Dedifferentiated amniotic fluid mesenchymal stem cell (primary cell): ENCODE measurements around the gene PIEZO1.

Experiments used
- DNase-seq: peaks from one replicate; pipeline ENCODE4 v3.0.0-alpha.2; 2016; ENCODE audit errors: extremely low spot score

The PIEZO1 gene

DNA sequence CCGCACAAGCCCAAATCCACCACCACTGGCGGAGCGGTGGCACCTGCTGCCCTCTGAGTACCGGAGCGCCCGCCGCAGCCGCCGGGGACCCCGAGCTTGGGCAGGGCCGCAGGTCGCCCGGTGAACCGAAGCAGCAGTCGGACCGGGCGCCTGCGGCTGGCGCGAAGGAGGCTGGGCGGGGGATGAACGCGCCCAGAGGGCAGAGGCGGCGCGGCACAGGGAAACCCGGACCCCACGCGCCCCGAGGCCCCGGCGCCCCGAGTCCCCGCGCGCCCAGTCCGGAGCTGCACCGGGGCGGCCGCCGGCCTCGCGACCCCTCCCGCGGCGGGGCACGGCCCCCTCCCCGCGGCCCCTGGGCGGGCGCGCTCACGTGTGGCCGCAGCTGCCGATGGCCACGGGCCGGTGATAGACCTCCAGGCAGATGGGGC lies 79.2 kb downstream of the PIEZO1 start:
- DNase-seq = no peak

DNA sequence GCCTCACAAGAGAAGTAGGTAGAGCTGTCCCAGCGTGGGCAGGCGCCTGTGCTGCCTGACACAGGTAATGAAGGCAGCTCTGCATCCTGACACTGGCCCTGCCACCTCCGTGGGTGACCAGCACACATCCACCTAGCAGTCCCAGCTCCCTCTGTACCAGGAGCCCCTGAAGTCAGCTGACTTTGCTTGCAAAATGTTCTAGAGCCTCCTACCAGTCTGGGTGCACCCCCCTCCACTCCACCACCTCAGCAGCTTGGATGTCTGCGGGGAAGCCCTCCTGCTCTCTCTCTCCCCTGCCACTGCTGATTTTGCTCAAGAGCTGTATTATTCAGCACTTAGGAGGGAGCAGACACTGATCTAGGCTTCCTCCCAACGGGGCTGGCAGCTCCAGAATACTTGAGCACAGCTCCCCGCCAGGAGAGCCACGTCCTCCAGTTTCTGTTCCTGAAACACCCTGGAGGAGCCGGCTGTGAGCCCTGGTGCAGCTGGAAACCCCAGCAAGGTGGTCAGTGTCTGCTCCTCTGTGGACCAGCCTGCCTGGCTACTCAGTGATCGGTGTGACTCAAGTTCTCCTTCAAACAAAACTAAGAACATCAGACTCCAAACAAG lies 79.8 kb downstream of the PIEZO1 start:
- no peak for DNase-seq

DNA sequence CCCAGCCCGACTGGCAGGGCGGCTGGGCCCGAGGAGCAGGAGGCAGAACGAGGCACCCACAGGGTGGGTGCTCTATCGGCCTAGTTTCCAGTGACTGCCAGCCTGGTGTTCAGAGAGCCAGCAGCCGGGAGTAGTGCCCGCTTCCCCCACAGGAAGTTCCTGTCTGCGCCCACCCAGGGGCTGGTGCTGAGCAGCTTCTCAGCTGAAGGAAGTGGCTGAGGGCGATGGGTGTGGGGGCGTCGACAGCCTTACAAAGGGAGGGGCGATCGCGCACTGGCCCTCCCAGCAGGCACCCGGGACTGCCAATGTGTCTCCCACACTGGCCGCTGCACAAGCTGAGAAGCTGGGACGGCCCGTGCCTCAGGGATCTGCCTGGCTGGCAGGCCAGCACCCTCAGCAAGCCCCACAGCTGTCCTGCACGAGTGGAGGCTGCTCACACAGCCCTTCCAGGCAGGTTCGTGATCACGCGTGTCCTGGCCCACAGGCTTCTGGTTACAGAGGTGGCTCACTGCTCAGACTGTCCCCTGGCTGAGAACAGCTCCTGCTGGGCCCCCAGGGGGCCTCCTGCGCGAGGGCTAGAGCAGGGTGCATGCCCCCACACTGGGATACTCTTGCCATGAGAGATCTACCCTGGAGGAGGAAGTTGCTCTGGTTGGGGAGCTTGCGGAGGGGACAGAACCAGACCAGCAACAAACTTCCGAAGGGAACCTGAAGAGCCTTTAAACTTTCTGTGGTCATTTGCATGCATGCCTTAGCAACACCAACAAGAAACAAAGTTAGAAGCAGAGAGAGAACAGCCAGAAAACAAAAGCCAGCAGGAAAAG lies 81.3 kb downstream of the PIEZO1 start:
- no peak for DNase-seq

DNA sequence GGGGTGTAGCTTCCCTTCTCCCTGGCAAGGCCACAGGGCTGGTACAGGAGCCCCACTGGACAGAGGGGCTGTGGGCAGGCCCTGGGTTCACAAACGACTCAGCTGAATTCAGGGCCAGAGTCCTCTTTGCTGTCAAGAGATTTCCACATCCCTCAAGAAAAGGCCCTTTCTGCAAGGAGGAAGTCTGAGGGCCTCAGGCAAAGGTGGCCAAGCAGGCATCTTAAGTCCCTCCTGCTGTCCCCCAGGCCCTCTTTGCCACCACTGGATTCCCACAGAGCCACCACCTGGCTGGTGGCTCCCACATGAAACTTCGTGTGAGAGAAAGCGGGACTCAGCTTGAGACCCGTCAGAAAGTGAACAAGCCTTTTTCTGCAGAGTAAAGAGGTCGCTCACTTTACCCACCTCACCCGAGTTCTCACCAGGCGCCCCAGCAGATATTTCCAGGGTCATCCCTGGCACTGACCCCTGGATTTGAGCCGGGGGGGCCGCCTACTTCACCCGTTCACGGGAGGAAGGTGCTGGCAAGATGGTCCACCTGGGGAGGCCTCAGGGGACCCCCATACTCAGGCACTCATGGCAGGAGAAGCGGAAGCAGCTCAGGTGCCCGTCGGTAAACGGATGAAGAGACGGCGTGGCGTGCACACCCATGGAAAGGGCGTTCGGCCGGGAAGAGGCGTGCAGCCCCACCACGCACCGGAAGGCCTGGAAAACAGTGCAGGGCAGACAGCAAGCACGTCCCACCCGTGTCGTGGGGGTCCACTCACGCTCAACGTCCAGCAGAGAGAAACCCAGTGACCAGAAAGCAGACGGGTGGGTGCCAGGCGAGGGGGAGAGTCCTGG lies 82.4 kb downstream of the PIEZO1 start:
- DNase-seq = no peak

DNA sequence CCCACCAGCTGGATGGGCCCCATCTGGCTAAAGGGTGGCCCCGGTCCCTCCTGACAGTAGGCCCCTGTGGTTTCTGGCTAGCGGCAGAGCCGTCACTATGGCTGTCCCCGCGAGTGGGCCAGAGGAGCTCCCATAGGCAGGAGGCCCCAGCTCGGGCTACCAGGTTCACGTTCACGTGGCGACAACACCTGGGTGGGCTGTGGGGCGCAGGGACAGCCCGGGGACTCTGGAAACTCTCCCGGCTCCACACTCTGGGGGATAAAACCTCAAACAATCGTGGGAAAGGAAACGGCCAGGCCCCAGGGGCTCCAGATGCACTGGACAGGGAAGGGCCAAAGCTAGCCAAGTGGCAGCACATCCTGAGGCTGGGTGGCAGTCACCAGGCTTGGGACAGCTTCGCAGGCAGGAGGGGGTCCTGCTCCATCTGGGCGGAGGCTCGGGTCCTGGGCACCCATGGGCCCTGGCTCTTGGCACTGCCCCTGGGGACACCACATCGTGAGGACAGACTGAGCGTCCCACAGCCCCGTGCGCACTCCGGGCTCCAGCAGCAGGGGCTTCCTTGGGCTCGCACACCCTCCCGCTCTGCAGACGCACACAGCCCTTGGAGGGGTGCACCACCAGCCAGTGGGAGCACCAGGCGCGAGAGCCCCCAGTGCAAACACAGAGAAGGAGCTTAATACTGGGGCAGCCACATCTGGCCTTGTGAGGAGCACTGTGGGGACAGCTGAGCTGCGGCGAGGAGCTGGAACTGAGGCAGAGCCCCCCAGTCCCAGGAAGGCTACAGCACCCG lies 83.2 kb downstream of the PIEZO1 start:
- no peak for DNase-seq

DNA sequence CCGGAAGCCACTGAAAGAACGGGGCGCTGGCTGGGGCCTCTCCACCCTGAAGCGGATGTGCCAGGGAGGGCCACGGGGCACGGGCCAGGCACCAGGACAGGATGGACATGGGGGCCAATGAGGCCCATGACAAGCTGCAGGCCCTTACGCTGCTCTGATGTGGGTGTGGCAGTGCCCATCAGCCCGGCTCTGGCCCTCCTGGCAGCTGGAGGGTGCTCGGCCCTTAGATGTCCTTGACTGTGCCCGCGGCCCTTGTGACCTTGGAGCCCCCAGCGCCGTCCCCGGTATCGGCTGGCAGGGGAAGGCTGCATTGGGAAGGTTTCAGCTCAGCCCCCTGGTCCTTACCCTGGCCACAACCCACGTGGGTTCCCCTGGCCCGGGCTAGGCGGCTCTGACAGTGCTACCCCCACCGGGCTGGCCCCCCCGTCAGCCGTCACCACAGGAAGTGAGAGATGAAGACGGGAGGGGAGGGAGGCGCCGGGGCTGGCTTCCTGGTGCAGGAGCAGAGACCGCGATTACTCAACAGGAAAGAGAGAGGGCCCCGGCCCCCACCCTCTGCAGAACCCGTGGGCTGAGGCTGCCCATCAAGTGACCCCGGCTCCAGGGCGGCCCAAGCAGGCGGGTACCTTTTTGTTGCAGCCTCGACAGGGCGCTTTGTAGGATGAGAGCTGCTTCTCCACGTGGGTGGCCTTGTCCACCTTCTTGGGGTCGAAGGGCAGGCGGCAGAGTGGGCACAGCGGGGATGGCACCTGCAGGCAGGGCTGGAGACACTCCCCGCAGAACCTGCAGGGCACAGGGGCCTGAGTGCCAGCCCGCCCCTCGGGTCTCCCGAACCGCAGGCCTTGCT lies 84.2 kb downstream of the PIEZO1 start:
- peak; percentile 34 for DNase-seq

DNA sequence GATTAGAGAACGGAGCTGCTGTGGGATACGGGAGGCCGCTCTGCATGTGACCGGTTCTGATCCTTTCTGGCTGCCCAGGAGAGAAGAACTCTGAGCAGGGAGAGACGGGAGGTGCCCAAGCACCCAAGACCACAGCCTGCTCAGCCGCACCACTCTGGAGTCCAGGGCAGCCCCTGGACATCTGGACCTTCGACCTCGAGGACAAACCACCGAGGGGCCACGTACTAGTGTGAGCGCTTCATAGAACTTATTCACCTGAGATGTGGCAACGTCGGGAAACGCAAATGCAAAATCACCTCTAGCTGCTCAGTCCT lies 84.7 kb downstream of the PIEZO1 start:
- no peak for DNase-seq

DNA sequence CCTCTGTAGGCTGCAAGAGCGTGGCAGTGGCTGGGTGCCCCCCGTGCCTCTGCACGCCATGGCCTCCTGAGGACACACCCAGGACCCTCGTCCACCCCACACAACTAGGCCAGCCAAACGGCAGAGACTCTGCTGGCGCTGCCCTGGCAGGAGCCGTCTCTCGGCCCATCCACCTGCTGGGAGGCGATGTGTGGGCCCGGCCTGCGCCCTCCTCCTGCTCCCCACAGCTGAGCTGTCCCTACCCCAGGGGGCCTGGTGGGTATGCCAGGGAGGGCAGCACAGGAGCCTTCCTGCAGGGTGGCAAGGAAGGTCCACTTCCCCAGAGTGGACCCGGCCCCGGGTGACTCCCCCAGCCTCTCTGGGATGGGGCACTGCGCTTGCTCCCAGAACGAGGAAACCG lies 85.8 kb downstream of the PIEZO1 start:
- no peak for DNase-seq

DNA sequence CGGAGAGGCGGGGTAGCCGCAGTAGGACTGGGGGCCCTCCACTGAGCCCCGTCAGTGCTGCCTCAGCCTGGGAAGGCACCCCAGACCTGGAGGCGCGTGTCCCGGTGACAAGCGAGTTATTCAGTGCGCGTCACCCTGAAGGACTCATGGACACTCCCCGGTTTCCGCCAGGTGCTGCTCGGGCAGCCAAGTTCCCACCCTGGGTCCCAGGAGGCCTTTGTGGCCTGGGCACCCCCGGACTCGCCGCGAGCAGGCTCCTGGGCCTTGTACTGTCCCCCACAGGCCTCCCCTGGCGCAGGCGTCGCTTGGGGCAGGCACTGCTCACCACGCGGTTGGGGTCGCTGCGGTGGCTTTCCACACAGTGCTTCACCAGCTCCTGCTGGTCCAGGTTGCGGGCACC lies 86.4 kb downstream of the PIEZO1 start:
- DNase-seq = no peak

DNA sequence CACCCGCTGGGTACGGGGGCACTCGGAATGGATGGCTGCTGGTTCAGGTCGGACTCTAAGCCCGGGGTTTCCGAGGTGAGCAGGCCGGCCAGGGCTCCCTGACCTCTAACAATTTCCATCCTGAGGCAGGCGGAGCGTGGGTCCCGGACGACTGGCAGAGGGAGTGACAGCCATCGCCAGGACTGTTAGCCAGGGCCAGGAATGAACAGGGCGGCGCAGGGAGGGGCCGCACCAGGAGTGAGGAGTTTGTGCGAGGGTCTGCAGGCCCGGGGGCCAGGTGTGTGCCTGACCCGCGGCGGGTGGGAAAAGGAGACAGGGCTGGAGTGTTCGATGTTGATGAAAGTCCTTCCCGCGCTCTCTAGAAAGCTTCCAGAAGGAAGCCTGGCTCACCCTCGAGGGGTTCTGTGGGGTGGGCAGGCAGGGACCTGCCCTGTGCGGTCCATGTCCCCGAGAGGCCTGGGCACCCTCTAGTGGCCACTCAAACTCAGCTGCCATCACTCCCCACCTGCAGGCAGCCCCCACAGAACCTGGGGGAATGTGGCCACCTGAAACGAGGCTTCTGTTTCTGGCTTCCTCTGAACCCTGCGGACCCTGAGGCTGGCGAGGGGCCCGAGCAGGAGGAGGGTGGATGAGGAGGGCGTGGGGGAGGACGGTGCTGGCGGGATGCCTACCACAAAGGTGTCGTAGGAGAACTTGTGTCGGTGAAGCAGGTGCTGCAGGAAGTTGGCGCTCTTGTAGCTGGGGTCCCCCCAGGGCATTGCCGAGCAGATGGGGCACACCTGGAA lies 87.0 kb downstream of the PIEZO1 start:
- no peak for DNase-seq

DNA sequence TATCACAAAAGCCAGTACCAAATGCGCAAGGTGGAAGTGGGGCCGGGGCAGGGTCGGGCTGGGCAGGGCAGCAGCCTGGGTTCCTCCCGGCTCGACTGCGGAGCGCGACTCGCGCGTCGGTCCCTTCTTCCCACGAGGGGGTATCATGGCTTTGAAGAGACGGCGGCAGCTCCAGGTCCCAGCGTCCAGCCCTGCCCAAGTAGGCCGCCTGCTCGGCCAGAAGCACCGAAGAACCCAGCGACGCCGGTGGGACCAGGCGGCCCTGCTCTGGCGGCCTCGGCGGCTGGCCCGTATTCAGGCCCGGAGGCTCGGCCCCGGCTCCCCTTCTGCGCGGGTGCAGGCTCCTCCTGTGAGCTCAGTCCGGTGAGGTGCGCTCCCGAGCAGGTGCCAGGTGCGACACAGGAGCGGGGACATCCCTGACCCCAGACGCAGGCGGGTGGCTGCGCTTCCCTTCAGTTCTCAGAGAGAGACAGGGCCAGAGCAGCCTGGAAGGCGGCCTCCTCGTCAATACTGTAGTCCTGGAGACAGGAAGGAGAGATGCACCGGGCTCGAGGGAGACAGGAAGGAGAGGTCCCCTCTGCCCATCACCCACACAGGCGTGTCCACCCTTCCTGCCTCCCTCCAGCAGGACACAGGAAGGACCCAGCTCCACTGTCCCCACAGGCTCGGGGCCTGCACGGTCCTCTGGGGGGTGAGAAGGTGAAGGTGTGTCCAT lies 87.7 kb downstream of the PIEZO1 start:
- DNase-seq = no peak

DNA sequence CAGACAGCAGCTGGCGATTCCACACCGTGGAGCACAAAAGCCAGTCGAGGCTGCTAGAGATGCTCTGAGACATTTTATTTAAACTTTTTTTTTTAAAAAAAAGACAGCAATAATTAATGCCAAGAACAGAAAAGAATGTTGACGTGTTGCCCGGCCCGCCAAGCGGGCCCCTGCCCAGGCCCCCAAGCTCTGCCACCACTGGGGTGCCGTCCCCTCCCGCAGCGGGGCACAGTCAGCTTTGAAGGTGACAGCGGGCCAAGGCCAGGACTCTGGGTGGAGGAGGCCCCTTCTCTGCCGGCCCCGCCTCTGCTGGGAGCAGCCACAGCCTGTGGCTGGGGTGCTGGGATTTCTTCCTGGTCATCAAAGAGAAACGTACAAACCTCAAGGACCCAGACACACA lies 88.6 kb downstream of the PIEZO1 start:
- DNase-seq = no peak

DNA sequence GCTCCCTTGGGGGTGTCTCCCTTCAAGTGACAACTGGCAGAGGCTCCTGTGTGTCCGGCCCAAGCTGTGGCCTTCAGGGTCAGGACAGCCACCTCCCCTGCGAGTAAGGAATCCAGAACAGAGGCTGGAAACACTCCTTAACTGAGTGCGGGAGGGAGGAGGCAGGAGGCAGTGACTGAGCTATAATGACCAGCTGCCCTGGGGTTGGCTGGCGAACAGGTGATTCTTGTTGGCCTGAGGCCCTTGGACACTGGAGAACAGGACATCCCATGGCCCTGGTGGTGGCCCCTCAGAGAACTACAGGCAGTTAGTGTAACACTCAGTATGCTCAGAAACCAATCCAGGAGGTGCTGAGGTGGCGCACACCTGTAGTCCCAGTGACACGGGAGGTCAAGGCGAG lies 89.3 kb downstream of the PIEZO1 start:
- no peak for DNase-seq

DNA sequence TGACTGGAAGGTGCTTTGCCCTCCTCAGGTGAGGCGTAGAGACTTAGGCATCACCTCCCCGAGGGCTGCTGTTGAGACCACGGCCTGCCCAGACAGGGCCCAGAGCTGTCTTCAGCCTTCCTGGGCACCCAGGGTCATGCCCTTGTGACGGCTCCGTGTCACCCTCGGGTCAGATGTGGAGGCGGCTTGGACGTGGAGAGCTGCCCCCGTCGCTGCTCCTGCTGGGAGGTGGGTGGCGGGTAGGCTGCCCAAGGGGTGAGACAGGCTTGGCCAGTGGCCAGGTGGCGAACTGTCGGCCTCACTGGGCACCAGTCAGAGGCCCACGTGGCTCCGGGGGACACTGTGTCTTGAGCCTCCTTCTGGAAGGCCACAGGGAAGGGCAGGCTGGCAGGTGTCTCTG lies 89.8 kb downstream of the PIEZO1 start:
- no peak for DNase-seq

DNA sequence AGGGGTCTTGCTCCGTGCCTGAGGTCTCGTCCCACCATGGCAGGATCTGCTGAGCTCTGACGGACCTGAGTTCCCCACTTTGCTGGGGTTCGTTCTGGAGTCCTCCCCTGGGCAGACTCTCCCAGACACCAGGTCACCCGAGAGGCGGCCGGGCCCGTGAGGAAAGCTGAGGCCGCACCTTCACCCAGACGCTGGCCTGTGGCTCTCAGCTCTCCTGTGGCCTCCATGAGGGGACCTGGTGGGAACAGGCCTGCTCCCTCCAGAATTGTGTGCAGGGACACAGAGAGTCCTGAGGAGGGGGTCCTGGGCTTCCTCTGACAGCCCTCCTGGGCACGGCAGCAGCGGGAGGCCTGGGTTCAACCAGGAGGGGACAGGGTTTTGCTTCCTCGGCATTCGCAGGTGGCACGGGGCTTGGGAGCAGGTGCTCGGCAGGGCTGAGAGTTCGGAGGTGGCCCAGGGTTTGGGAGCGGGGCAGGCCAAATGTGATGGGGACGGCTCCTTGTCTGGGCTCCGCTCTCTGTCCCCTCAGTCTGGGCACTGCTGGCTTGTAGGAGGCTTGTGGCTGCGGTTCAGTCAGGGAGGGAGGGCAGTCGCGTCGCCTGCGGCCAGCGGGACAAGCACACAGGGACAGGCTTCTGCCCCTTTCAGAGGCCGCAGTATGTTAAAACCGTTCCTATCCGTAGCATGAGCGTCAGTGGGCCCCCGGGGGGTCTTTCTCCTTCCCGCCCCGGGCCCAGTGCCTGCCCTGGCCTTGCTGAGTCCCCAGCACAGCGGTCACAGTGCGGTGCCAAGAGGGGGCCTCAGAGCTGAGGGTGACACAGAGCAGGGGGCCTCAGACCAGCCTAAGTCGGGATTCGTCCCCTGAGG lies 90.6 kb downstream of the PIEZO1 start:
- DNase-seq = no peak

DNA sequence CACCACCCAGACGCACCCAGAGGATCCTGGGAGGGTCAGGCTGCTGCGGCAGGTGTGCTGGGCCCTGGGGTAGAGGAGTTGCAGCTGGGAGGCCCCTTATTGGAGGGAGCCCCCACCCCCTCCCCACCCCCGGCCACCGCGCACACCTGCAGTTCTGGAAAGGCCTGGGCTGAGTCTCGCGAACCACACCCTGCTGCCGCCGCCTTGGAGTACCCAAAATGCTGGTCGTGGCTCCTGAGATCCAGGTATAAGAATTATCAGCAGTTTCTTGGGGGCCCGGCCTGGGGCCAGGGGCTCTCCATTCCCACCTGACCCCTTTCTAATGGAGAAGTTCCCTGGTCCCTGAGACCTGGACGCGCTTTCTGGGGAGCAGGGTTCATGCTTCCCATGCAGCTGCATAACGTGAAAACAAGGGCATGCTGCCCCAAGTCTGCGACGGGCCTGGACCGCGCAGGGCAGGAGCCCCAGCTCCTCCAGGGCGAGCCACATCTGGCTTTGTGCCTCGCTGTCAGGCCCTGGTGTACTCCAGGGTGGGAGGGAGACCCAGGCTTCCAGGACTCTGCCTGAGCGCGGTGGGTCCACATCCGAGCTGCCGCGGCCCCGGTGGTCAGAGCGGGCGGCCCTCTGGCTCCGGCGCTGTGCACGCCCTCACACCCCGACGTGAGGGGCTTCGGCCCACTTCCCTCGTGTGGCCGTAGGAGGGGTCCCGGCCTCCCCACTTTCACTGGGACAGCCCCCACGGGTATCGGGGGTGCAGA lies 91.4 kb downstream of the PIEZO1 start:
- DNase-seq = no peak

DNA sequence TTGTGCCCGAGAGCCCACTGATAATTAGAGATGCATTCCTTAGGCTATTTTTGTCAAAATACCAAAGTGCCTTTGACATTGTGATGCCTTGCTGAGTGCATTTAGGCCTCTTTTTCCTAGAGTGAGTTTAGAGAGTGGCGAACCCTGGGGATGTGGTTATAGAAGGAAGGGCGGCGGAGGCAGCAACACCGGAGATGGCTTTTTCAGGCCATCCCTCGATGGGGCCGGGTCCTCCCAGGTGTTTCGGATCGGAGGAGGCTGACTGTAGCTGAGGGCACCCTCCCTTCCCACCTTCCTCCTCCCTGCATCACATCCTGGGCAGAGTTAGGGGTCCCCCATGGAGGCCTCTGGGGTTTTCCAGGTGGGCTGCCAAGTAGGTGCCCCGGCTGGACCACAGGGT lies 92.2 kb downstream of the PIEZO1 start:
- no peak for DNase-seq
